Upper lobe of left lung (tissue), 6 donors: ENCODE data around the gene CD300LB. TPM values are rescaled to one million over a fixed set of nuclear protein-coding genes. Genes with fewer than 3 reads are reported as not detected.
"Not testable (repeated sequence)": the region's sequence is repeated elsewhere in the genome, so short reads cannot be mapped to it uniquely, and the experiment has no call there.

Experiments used
- ATAC-seq, 2 donors: fragments of 200-7000 bp; cut with Tn5 transposase; one replicate each; pipeline ENCODE4 v1.9.1; 2022; ENCODE audit warnings: mild to moderate bottlenecking in 2 of 2, moderate library complexity in 2 of 2; ENCODE audit not compliant: low FRiP score in 2 of 2
- DNase-seq, 2 donors: peaks; one replicate each; pipeline ENCODE4 v3.0.0-alpha.2; 2019 to 2020
- H3K27ac ChIP-seq, 4 donors: fragments of 200-600 bp; sonication (generic); one replicate each; pipeline ENCODE4 v1.5.1; 2016 to 2019
- H3K27me3 ChIP-seq, 4 donors: fragments of 200-600 bp; sonication (generic); one replicate each; pipeline ENCODE4 v1.5.1; 2017 to 2019
- H3K36me3 ChIP-seq, 4 donors: fragments of 200-600 bp; sonication (generic); one replicate each; pipeline ENCODE4 v1.5.1; 2016 to 2019
- H3K4me1 ChIP-seq, 4 donors: fragments of 200-600 bp; sonication (generic); one replicate each; pipeline ENCODE4 v1.5.1; 2018 to 2019
- H3K4me3 ChIP-seq, 4 donors: fragments of 200-600 bp; sonication (generic); one replicate each; pipeline ENCODE4 v1.5.1; 2017 to 2019; ENCODE audit warnings: mild to moderate bottlenecking in 2 of 4, moderate library complexity in 1 of 4
- H3K9me3 ChIP-seq, 4 donors: fragments of 200-600 bp; sonication (generic); one replicate each; pipeline ENCODE4 v1.5.1; 2018 to 2019
- CTCF ChIP-seq, 6 experiments: fragments of 450-650 bp in 4 of 6; fragments of 200-600 bp in 2 of 6; sonication (generic) in 2 of 6; IDR thresholded peaks; one replicate each; pipeline ENCODE4 v1.5.1; 2016 to 2019; ENCODE audit warnings: antibody characterized with exemption in 6 of 6
- EP300 ChIP-seq, 4 donors: sonication (generic); formaldehyde crosslinking; IDR thresholded peaks; one replicate each; pipeline ENCODE4 v1.5.1; 2017; ENCODE audit warnings: antibody characterized with exemption in 4 of 4, control low read depth in 2 of 4
- POLR2A ChIP-seq, 4 donors: fragments of 450-650 bp; IDR thresholded peaks; one replicate each; pipeline ENCODE4 v1.5.1; 2016 to 2017; ENCODE audit warnings: antibody characterized with exemption in 4 of 4, mild to moderate bottlenecking in 2 of 4
- POLR2AphosphoS5 ChIP-seq, 2 donors: sonication (generic); formaldehyde crosslinking; IDR thresholded peaks; one replicate each; pipeline ENCODE4 v1.5.1; 2017; ENCODE audit warnings: antibody characterized with exemption in 2 of 2
- WGBS, 2 donors: methylation state at CpG; one replicate each; pipeline ENCODE4 v1.1.5; 2017 to 2018; 5-methylcytosine and 5-hydroxymethylcytosine counted together
- total RNA-seq, 6 donors: library from RNA; depleted of rRNA in 4 of 6; stranded (reverse); fragments of >200 nt in 4 of 6; gene quantifications; one replicate each; pipeline versions ENCODE4 v1.1.0 to v1.2.1, GENCODE V29; 2016 to 2021
- donor health status: DM: no; HTN: no; CAD: no; lungs with moderate emphysema.
- donor health status: DM: no; HTN: yes; CAD: no; lungs with severe emphysema.

CD300LB gene
- total RNA-seq, 6 donors from 2014 or later, result 0.49 to 3.1 (median 1.5) TPM

GRCh38 chr17:74558882-74559519 lies 27.7 kb upstream of the CD300LB start:
- no peaks in the 10 kb centered on the region for H3K4me1 ChIP-seq
- TF ChIP-seq EP300 (IDR thresholded peaks at IDR 0.05), result no peak
- no peak for TF ChIP-seq POLR2AphosphoS5 (IDR thresholded peaks at IDR 0.05)
- TF ChIP-seq POLR2A (IDR thresholded peaks at IDR 0.05), result no peak
- TF ChIP-seq CTCF (IDR thresholded peaks at IDR 0.05), result no peak
- no peak for DNase-seq
- no peaks in the 10 kb centered on the region for H3K27me3 ChIP-seq
- H3K9me3 ChIP-seq, result no peaks in the 10 kb centered on the region
- 56% methylated on average over 6 of the region's 6 CpGs for WGBS, 2 donors
- no peak for ATAC-seq
- H3K4me3 ChIP-seq, result no peak overlapping the region
- H3K36me3 ChIP-seq, result no peaks in the 10 kb centered on the region
- no peak overlapping the region for H3K27ac ChIP-seq

GRCh38 chr17:74558402-74558801 lies 27.1 kb upstream of the CD300LB start:
- H3K27ac ChIP-seq, H3K27me3 ChIP-seq, DNase-seq, H3K9me3 ChIP-seq, H3K4me1 ChIP-seq, H3K36me3 ChIP-seq, H3K4me3 ChIP-seq, ATAC-seq: not testable (repeated sequence)
- 72 to 78% methylated on average over 4 of the region's 4 CpGs for WGBS, 2 donors

- no peaks in the 10 kb centered on the region for H3K4me1 ChIP-seq
- H3K36me3 ChIP-seq, result no peaks in the 10 kb centered on the region
- H3K27me3 ChIP-seq, result no peaks in the 10 kb centered on the region
- no peak for DNase-seq
- TF ChIP-seq POLR2AphosphoS5 (IDR thresholded peaks at IDR 0.05), result no peak
- TF ChIP-seq EP300 (IDR thresholded peaks at IDR 0.05), result no peak
- no peak for TF ChIP-seq CTCF (IDR thresholded peaks at IDR 0.05)
- TF ChIP-seq POLR2A (IDR thresholded peaks at IDR 0.05), result no peak
- no peak overlapping the region for H3K27ac ChIP-seq
- H3K4me3 ChIP-seq, result no peak overlapping the region
- no peaks in the 10 kb centered on the region for H3K9me3 ChIP-seq
- 54 to 73% methylated on average over 7 of the region's 7 CpGs for WGBS, 2 donors
- no peak for ATAC-seq
These were observed 24.2 kb upstream of the CD300LB start for GRCh38 chr17:74555427-74555940.

- H3K4me1 ChIP-seq, result no peaks in the 10 kb centered on the region
- 54 to 63% methylated on average over 6 of the region's 6 CpGs for WGBS, 2 donors
- H3K27me3 ChIP-seq, result no peaks in the 10 kb centered on the region
- H3K36me3 ChIP-seq, result no peaks in the 10 kb centered on the region
- H3K4me3 ChIP-seq, result no peak overlapping the region
- no peaks in the 10 kb centered on the region for H3K9me3 ChIP-seq
- no peak for TF ChIP-seq POLR2A (IDR thresholded peaks at IDR 0.05)
- no peak for TF ChIP-seq EP300 (IDR thresholded peaks at IDR 0.05)
- TF ChIP-seq CTCF (IDR thresholded peaks at IDR 0.05), result no peak
- TF ChIP-seq POLR2AphosphoS5 (IDR thresholded peaks at IDR 0.05), result no peak
- H3K27ac ChIP-seq, result no peak overlapping the region
- no peak for DNase-seq
- no peak for ATAC-seq
These were observed 23.6 kb upstream of the CD300LB start for GRCh38 chr17:74554909-74555308.

GRCh38 chr17:74552037-74552436 lies 20.8 kb upstream of the CD300LB start:
- 27 to 61% methylated on average over 4 to 7 of the region's 7 CpGs for WGBS, 2 donors
- no peak for DNase-seq

More at GRCh38 chr17:74552037-74552436, 20.8 kb upstream of the CD300LB start:
- Histone ChIP-seq H3K4me1 (no peaks in the 10 kb centered on the region), H3K9me3 (no peaks in the 10 kb centered on the region), H3K27ac (no peak overlapping the region), H3K4me3 (no peak overlapping the region), H3K36me3 (no peaks in the 10 kb centered on the region), H3K27me3 (no peaks in the 10 kb centered on the region)
- no peak for ATAC-seq
- TF ChIP-seq POLR2A (IDR thresholded peaks at IDR 0.05) (no peak), POLR2AphosphoS5 (IDR thresholded peaks at IDR 0.05) (no peak), CTCF (IDR thresholded peaks at IDR 0.05) (no peak), EP300 (IDR thresholded peaks at IDR 0.05) (no peak)
